GM21526 (cell line): ENCODE results near the gene LRRC56.

Source experiments
- ATAC-seq: cut with Tn5 transposase; IDR thresholded peaks from one replicate; pipeline ENCODE4 v1.9.1; 2021; ENCODE audit warnings: moderate library complexity; ENCODE audit not compliant: unreplicated experiment, low FRiP score

The LRRC56 gene

DNA sequence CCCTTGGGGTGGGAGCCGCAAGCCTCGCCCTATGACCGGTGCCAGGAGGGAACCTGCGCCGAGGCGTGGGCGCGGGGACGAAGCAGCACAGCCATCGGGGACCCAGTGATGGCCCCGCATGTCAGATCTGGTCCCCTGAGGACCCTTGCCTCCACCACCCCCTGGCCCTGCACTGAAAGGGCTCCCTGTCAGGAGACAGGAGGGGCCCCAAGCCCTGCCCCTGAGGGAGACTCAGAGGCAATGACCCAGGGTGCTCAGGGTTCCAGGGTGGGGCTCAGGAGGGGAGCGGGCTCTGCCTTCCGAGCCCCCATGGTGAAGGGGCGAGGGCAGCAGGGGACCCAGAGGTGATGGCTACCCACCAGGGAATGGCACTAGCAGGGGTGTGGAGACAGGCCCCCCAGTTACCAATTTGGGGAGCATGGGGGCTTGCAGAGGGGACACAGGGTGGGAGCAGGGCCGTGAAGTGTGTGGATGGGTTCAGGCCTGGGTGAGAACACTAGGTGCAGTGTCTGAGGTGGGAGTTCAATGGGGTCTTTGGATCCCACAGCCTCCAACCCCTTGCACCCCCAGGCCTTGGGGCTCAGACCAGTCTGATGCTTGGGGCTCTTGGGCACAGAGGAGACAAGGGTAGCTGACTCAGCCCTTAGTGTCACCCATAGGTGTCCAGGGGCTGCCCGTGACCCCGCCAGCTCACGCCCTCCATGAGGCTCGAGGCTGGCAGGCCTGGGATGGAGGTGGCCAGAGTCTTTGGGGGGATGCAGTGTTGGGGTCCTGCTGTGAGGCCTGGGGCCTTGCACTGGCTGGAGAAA is 499 bp downstream of the LRRC56 start:
- ATAC-seq = no peak

GRCh38 chr11:538431-539051 is 1.2 kb downstream of the LRRC56 start:
- ATAC-seq = no peak

DNA sequence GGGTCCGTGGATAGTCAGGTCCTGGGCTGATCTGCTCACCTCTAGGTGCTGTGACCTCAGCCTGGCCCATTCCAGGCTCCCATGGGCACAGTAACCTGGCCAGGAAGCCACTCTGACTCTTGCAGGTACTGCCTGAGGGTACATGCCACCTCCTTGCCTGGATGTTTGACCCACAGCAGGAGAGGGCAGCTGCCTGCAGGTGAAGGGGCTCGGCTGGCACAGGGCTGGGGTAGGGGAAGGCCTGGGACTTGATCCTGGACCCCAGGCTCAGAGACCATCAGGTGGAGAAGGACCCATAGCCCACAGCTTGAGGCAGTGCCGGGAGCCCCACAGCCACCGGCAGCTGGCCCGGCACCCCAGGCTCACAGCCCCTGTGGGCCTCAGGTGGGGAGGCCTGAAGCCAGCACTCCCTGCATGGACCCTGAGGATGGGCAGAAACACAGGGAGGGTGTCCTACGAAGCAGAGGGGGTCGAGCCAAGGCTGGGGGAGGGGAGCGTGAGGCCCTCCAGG is 2.7 kb downstream of the LRRC56 start:
- no peak for ATAC-seq

GRCh38 chr11:540583-541432 is 3.5 kb downstream of the LRRC56 start:
- no peak for ATAC-seq

- ATAC-seq = no peak
Measured at GRCh38 chr11:541433-541885, 4.1 kb downstream of the LRRC56 start.

DNA sequence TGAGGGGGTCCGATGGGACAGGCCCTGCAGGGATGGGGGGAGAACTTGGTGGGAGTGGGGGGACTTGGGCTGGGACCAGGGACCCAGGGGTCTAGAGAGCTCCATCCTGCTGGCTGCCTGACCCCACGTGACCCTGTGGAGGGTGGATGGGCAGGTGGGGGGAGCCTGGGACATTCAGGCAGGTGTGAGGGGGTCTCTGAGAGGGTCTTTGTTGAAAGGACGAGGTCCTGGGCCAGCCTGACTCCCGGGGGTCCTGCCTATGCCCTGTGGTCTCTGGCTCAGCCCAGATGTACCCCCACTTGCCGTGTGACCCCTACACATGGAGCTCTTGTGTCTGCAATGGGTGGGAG is 7.5 kb downstream of the LRRC56 start:
- no peak for ATAC-seq

GRCh38 chr11:545171-545570 is 7.8 kb downstream of the LRRC56 start:
- ATAC-seq = no peak

- ATAC-seq = no peak
Measured at GRCh38 chr11:548700-549603, 11.6 kb downstream of the LRRC56 start.

DNA sequence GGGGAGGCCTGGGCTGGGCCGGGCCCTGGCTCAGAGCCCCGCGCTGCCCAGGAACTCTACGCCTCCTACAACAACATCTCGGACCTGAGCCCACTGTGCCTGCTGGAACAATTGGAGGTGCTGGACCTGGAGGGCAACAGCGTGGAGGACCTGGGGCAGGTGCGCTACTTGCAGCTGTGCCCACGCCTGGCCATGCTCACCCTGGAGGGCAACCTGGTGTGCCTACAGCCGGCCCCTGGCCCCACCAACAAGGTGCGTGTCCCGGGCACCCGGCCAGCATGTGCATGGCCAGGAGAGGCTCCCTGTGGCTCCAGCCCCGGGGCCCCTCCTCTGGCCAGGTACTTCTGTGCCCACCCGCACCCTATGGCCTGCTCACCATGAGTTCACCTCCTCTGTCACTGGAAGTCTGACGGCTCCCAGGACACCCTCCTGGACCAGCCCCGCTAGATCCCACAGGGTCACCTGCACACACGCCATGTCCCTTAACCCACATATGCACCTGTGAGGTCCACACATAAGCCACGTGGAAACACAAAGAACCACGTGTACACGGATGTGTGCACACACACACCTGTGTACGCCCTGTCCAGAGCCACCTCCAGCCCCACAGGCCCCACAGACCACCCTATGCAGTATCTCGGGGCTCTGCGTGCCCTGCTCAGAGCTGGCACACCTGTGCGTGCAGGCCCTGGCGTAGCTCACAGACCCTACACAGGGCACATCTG is 12.9 kb downstream of the LRRC56 start:
- ATAC-seq = no peak

DNA sequence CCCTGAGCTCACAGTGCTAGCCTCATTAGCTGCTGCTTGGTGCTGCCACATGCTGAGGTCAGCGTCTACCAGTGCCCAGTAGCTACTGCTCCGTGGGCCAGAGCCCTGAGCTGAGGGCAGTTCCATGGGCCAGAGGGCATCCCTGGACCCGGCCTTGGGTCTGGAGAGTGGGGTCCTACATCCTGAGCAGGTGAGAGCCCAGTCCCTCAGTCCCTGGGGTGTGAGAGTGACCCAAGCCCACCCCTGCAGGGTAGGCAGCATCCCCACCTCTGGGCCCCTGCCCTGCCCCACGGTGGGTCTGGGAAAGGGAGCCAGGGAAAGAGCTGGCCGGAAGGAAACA is 13.4 kb downstream of the LRRC56 start:
- ATAC-seq = no peak

DNA sequence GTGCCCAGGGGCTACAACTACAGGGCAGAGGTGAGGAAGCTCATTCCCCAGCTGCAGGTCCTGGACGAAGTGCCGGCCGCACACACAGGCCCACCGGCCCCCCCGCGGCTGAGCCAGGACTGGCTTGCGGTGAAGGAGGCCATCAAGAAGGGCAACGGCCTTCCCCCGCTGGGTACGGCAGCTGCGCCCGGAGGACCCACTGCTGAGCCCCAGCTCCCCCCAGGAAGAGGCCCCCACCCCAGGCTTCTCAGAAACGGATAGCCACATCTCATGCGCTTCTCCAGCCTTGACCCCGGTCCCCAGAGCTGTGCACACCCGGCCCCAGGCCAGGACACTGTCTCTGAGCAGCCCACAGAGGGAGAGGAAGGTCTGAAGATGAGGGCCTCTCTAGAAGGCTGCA is 13.8 kb downstream of the LRRC56 start:
- ATAC-seq = no peak

DNA sequence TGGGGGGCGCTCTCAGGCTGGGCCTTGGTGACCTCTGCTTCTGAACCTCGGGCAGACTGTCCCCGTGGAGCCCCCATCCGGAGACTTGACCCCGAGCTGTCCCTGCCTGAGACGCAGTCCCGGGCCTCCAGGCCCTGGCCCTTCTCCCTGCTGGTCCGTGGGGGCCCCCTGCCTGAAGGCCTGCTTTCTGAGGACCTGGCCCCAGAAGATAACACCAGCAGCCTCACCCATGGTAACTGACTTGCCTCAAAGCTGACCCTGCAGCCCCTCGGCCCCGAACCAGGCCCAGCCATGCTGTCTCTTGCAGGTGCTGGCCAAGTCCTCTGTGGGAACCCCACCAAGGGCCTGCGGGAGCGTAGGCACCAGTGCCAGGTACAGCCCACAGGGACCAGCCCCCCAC is 14.3 kb downstream of the LRRC56 start:
- ATAC-seq = no peak

- no peak for ATAC-seq
Measured at GRCh38 chr11:553083-553987, 16.0 kb downstream of the LRRC56 start.

DNA sequence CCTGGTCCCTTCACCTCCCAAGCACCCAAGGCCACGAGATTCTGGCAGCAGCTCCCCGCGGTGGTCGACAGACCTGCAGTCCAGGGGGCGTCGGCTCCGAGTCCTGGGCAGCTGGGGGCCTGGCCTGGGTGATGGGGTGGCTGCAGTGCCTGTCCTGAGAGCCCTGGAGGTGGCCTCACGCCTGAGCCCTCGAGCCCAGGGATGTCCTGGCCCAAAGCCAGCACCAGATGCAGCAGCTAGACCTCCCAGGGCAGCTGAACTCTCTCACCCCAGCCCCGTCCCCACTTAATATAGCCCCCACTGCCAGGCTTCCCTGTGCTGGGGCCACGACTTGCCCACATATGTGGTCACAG is 16.6 kb downstream of the LRRC56 start:
- ATAC-seq = no peak

- ATAC-seq = no peak
Measured at GRCh38 chr11:554428-555226, 17.3 kb downstream of the LRRC56 start.

- no peak for ATAC-seq
Measured at GRCh38 chr11:555227-555779, 18.0 kb downstream of the LRRC56 start.

DNA sequence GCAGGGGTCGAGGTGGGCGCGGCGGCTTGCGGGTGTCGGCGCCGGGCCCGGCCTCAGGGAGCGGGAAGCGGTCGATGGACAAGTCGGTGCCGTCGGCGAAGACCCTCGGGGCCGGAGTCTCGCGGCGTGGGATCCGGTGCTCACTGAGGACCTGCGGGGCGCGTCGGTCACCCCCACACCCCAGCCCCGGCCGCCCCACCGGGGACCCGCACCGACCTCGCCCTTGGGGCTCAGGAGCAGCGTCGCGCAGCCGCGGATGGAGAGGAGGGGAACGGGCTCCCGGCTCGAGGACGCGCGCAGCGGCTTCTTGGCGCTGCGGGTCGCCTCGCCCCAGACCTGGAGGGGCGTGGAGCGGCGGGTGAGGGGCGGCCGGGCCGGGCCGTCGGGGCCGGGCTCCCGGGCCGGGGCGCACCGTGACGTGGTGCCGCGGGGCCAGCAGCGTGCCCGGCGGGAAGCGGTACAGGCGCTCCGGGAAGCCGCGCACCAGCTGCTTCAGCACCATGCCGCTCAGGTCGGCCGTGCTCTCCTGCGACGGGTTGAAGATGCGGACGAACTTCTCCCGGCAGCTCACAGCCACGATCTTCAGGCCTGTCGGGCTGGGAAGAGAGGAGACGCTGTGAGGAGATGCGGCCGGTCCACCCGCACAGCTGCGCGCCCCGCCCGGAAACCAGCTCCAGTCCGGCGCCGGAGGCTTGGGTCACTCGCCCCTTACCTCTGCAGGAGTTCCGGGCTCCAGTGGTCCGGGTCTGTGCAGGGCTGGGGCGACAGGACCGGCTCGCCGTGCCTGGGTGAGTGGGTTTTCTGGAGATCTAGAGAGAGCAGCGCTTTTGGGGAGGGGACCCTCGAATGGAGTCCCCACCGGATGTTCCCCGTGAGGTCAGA is 18.7 kb downstream of the LRRC56 start:
- ATAC-seq = no peak
